ENCODE data around the gene SLC38A11. TPM values are rescaled to one million over a fixed set of nuclear protein-coding genes. Genes with fewer than 3 reads are reported as not detected.
A peak's percentile ranks its signal among the peaks of the same experiment; 100 is the strongest.

Gene SLC38A11
- total and polyA plus RNA-seq, 2 of the 8 experiments (the other 6 are each of a cell fraction or from before 2014, with no cell fraction given) = not detected

GRCh38 chr2:164967781-164968228, 12.5 kb upstream of the SLC38A11 start:
- Histone ChIP-seq H2AFZ (ENCODE audit: low read length) (no peak overlapping the region), H3K56ac (replicated peaks; ENCODE audit: insufficient read length, low read depth, low read length) (no peak overlapping the region), H3K4me2 (ENCODE audit: insufficient read depth in 1 of 2, low read depth in 2 of 2, low read length in 2 of 2) (no peak overlapping the region), H4K20me1 (replicated peaks in 1 of 2; ENCODE audit: control insufficient read depth in 1 of 2, insufficient read depth in 2 of 2, low read length in 2 of 2) (no peaks in the 10 kb centered on the region), H3K79me2 (ENCODE audit: control insufficient read depth in 1 of 2, insufficient read depth in 2 of 2, low read length in 2 of 2) (no peaks in the 10 kb centered on the region), H4K8ac (ENCODE audit: extremely low read depth, insufficient read depth, low read length) (no peak overlapping the region), H2BK12ac (ENCODE audit: low read depth, low read length) (no peak overlapping the region), H3K4me1 (replicated peaks in 1 of 4; ENCODE audit: control insufficient read depth in 3 of 4, insufficient read depth in 4 of 4, low read length in 3 of 4) (peaks cover 0 to 4% (median 0%) of the 10 kb centered on the region in 4 experiments; a peak in 1 of 7 replicates), H3K27ac (ENCODE audit: low read depth, low read length) (no peak overlapping the region), H3K36me3 (ENCODE audit: control insufficient read depth in 2 of 4, insufficient read depth in 4 of 4, low read length in 3 of 4) (no peaks in the 10 kb centered on the region), H2BK15ac (ENCODE audit: low read length) (no peak overlapping the region), H4K5ac (ENCODE audit: insufficient read length, low read depth, low read length) (no peak overlapping the region), H2AK5ac (ENCODE audit: low read depth, low read length) (no peak overlapping the region), H3K9ac (replicated peaks in 1 of 4; ENCODE audit: extremely low read depth in 1 of 4, low read depth in 3 of 4, low read length in 3 of 4) (no peak overlapping the region), H3K27me3 (replicated peaks in 1 of 4; ENCODE audit: control insufficient read depth in 3 of 4, extremely low read depth in 1 of 4, insufficient read depth in 3 of 4, low read length in 3 of 4) (no peaks in the 10 kb centered on the region), H3K18ac (ENCODE audit: extremely low read depth, low read length) (no peak overlapping the region), H3K23me2 (ENCODE audit: low read depth, low read length) (no peaks in the 10 kb centered on the region), H3K23ac (ENCODE audit: insufficient read length) (no peak overlapping the region), H2BK20ac (ENCODE audit: low read length) (no peak overlapping the region), H2BK120ac (replicated peaks; ENCODE audit: low read depth, low read length) (no peak overlapping the region), H3K9me3 (ENCODE audit: insufficient read depth in 2 of 2, low read depth in 1 of 2, low read length in 1 of 2) (no peaks in the 10 kb centered on the region), H3K4me3 (ENCODE audit: extremely low read depth in 1 of 4, insufficient read depth in 2 of 4, low read depth in 3 of 4, low read length in 4 of 4) (no peak overlapping the region), H3K4ac (replicated peaks; ENCODE audit: insufficient read length, low read depth, low read length) (no peak overlapping the region), H4K91ac (replicated peaks; ENCODE audit: insufficient read length, low read length) (no peak overlapping the region), H2BK5ac (ENCODE audit: low read depth, low read length) (no peak overlapping the region), H3K79me1 (ENCODE audit: low read depth, low read length) (no peaks in the 10 kb centered on the region), H3K14ac (ENCODE audit: insufficient read length) (no peak overlapping the region)
- WGBS, 2 experiments (ENCODE audit: extremely low coverage in 1 of 2, insufficient coverage in 1 of 2, insufficient read length in 1 of 2, insufficient replicate concordance in 2 of 2, low coverage in 1 of 2, low lambda C conversion rate in 2 of 2, missing lambda C conversion rate in 1 of 2) = 87% methylated on average over 2 of the region's 2 CpGs; no CpG with 5 or more reads in 1 of the 2 experiments
- ChIA-PET POLR2A (ENCODE audit: partially characterized antibody) (no interaction called here), CTCF (ENCODE audit: partially characterized antibody) (interaction anchor here (0.6 to 1.5 kb wide), 5 partner anchors 9 to 382 kb away, joined by 3 to 5 read pairs (median 3); partner anchors contain the start of gene SLC38A11)
- peak; percentile 22; the same call in 1 of the 2 replicates for TF ChIP-seq TEAD4 (IDR thresholded peaks at IDR 0.05; ENCODE audit: low read depth, low read length)
- no peak for TF ChIP-seq CBX5 (IDR thresholded peaks at IDR 0.05; ENCODE audit: low read depth, low read length)
- TF ChIP-seq RFX5 (IDR thresholded peaks at IDR 0.05; ENCODE audit: borderline replicate concordance, low read depth, low read length) = peak; percentile 51; the same call in 1 of the 2 replicates
- 0 out of 2 replicates have a peak, but pooled peaks have one; percentile 15 for TF ChIP-seq SP1 (IDR thresholded peaks at IDR 0.05; ENCODE audit: low read depth, low read length)
- TF ChIP-seq MAFK (IDR thresholded peaks at IDR 0.05; ENCODE audit: low read depth, low read length) = no peak
- no peak for TF ChIP-seq RBBP5 (IDR thresholded peaks at IDR 0.05; ENCODE audit: borderline replicate concordance, low read depth, low read length)
- no peak for TF ChIP-seq CBX8 (IDR thresholded peaks at IDR 0.05; ENCODE audit: borderline replicate concordance, low read depth, low read length)
- no peak for TF ChIP-seq POLR2AphosphoS5 (IDR thresholded peaks at IDR 0.05; ENCODE audit: low read depth, low read length)
- TF ChIP-seq EGR1 (IDR thresholded peaks at IDR 0.05; ENCODE audit: borderline replicate concordance, low read depth, low read length) = no peak
- TF ChIP-seq CTCF (IDR thresholded peaks at IDR 0.05; ENCODE audit: control extremely low read depth in 1 of 3, insufficient read depth in 1 of 3, low read depth in 1 of 3, low read length in 3 of 3) = no peak
- no peak for TF ChIP-seq HDAC2 (IDR thresholded peaks at IDR 0.05; ENCODE audit: borderline replicate concordance in 1 of 2, low read depth in 2 of 2, low read length in 2 of 2)
- no peak for TF ChIP-seq TCF12 (IDR thresholded peaks at IDR 0.05; ENCODE audit: low read depth, low read length)
- peak in 1 of 2 experiments; percentile 29 for DNase-seq (ENCODE audit: low read depth in 1 of 2, low spot score in 2 of 2)
- FAIRE-seq = peak; percentile 19

Data from H1 (cell line).